HG03025 (cell line): Measurements from ENCODE around the gene MSH6.
A peak's percentile ranks its signal among the peaks of the same experiment; 100 is the strongest.

Experiments
- ATAC-seq: cut with Tn5 transposase; IDR thresholded peaks from one replicate; pipeline ENCODE4 v1.9.1; 2021; ENCODE audit warnings: mild to moderate bottlenecking, moderate library complexity; ENCODE audit not compliant: unreplicated experiment, low FRiP score

The MSH6 gene

GRCh38 chr2:47782381-47782670 lies 619 bp upstream of the MSH6 start:
- no peak for ATAC-seq

- ATAC-seq = peak; percentile 17
Measured at GRCh38 chr2:47783486-47784351, 774 bp downstream of the MSH6 start.

- ATAC-seq = no peak
Measured at GRCh38 chr2:47784352-47784851, 1.5 kb downstream of the MSH6 start.

GRCh38 chr2:47785986-47786385 lies 3.0 kb downstream of the MSH6 start:
- no peak for ATAC-seq

- no peak for ATAC-seq
Measured at GRCh38 chr2:47796090-47796697, 13.2 kb downstream of the MSH6 start.

GRCh38 chr2:47798631-47799030 lies 15.7 kb downstream of the MSH6 start:
- ATAC-seq = no peak

- ATAC-seq = no peak
Measured at GRCh38 chr2:47799031-47799609, 16.2 kb downstream of the MSH6 start.

GRCh38 chr2:47801118-47801517 lies 18.2 kb downstream of the MSH6 start:
- no peak for ATAC-seq

GRCh38 chr2:47803363-47803762 lies 20.4 kb downstream of the MSH6 start:
- no peak for ATAC-seq

GRCh38 chr2:47803770-47804169 lies 20.8 kb downstream of the MSH6 start:
- ATAC-seq = no peak

GRCh38 chr2:47805850-47806249 lies 22.9 kb downstream of the MSH6 start:
- no peak for ATAC-seq

GRCh38 chr2:47808614-47809013 lies 25.7 kb downstream of the MSH6 start:
- no peak for ATAC-seq

- ATAC-seq = no peak
Measured at GRCh38 chr2:47809903-47810302, 27.0 kb downstream of the MSH6 start.

GRCh38 chr2:47810850-47811249 lies 27.9 kb downstream of the MSH6 start:
- ATAC-seq = no peak

GRCh38 chr2:47811668-47812067 lies 28.7 kb downstream of the MSH6 start:
- ATAC-seq = no peak

- ATAC-seq = no peak
Measured at GRCh38 chr2:47815764-47816163, 32.8 kb downstream of the MSH6 start.

GRCh38 chr2:47818777-47819176 lies 35.8 kb downstream of the MSH6 start:
- no peak for ATAC-seq

GRCh38 chr2:47819834-47820233 lies 36.9 kb downstream of the MSH6 start:
- ATAC-seq = no peak

- ATAC-seq = no peak
Measured at GRCh38 chr2:47822518-47822917, 39.6 kb downstream of the MSH6 start.

- no peak for ATAC-seq
Measured at GRCh38 chr2:47833516-47833968, 50.6 kb downstream of the MSH6 start.

GRCh38 chr2:47838249-47838648 lies 55.3 kb downstream of the MSH6 start:
- no peak for ATAC-seq

- no peak for ATAC-seq
Measured at GRCh38 chr2:47838686-47839085, 55.7 kb downstream of the MSH6 start.
